ENCODE measurements around the gene INTS11.

The INTS11 gene

DNA sequence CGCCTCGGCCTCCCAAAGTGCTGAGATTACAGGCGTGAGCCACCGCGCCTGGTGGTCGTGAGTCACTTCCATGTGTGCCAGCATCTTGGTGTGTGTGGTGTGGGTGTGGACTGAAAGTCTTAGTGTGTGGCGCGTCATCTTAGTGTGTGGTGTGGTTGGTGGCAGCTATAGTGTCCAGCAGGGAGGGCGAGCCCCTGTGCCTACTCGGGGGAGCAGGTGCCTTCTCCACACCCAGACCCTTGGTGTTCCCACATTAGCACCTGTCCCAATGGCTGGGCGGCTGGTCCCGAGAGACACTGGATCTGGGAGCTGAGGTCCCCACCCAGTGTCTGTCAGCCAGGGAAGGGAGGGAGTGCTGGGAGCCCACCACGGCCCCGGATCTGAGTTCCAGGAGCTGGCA lies 41.5 kb downstream of the INTS11 start:
- no peak for DNase-seq

DNA sequence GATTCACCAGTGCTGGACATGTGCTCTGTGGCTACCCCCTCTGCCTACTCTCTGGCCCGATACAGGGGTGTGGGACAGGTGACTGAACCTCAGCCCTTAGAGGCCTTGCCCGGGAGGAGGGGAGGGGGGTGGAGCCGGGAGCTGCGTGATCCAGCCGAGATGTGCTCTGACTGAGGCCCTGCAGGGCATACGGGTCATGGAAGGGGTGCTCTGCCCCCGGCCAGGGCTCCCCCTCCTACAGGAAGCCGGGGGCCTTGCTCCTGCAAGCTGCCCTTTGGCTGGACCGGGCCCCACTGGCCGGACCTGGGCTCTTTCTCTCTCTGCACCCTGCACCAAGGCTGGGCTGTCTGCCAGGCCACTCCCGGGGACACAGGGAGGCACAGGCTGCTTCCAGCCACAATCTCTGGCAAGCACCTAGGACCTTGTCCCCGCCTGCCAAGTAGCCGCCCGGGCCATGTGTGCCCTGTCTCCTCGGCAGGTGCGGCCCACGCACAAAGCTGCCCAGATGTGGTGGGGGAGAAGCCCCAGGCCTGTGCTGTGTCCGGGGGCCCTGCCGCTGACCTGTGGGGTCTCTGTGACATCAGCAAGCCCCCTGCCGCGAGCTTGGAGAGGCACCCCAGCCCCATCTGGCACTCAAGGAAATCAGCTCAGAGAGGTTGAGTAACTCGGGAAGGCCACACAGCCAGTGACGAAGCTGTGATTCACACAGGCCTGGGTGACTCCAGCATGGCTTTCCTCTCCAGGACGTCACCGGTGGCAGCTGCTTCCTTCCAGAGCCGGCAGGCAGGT lies 42.7 kb downstream of the INTS11 start:
- no peak for DNase-seq

DNA sequence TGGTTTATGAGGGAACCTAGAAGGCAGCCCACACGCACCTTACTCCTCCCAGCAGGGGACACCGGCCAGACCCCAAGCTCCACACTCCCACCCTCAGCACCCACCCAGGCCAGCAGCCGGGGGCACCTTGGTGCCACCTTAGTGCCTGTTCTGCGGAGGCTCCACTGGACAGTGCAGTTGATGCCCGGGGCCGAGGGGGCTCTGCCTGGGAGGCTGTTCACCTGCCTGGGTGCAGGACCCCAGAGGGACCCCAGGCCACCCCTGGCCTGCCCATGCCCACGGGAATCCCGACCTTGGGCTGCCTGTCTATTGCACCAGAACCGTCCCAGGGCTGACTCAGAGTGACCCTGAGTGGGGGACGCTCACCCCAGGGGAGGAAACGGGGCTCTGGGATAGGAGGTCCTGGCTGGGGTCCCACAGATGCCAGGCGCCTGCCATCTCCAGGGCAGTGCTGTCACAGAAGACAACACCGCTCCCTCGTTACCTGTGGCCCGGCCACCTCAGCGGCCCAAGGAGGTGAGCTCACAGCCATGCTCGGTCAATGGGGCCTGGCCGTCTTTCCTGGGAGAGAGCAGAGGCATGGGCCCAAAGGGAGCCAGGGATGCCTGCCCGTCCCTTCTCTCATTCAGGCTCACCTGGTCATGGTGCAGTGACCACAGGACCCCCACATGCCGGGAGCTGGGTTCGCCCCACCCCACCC lies 43.5 kb downstream of the INTS11 start:
- DNase-seq: no peak

DNA sequence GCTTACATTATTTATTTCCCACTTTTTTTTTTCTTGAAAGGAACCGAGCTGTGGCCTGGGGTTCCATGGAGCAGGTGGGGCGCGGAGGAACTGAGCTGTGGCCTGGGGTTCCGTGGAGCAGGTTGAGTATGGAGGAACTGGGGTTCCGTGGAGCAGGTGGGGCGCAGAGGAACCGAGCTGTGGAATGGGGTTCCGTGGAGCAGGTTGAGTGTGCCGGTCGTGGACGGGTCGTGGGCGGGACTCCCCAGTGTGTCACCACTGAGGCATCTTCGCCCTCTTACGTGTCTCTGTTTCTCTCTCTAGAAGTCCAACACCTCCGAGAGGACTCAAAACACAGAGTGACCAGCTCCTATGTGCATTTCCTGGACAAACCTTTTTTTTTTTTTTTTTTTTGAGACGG lies 45.4 kb downstream of the INTS11 start:
- DNase-seq: no peak

DNA sequence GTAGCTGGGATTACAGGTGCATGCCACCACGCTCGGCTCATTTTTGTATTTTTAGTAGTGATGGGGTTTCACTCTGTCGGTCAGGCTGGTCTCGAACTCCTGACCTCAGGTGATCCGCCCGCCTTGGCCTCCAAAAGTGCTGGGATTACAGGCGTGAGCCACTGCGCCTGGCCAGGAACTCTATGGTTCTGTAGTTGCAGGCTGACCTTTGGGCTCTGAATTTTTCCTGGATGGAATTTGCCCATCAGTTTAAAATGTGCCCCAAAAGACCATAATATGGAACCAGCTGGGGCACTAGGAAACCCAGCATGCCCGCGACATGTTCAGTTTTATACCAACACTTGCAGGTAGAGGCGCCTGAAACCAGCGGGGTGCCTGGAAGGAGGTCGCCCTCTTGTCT lies 45.8 kb downstream of the INTS11 start:
- DNase-seq: no peak

DNA sequence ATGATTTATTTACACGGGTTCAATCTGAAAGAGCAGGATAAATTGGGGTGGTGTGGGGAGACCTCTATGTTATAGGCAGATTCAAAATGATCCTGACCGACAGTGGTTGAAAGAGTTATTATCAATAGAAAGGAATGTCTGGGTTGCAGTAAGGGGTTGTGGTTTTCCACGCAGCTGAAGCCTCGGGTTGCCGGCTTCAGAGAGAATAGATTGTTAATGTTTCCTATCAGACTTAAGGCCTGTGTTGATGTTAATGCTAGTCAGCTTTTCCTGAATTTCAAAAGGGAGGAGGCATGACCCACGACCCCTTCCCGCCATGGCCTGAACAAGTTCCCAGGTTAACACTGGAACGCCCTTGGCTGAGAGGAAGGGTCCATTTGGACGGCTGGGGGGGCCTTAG lies 48.6 kb downstream of the INTS11 start:
- no peak for DNase-seq

DNA sequence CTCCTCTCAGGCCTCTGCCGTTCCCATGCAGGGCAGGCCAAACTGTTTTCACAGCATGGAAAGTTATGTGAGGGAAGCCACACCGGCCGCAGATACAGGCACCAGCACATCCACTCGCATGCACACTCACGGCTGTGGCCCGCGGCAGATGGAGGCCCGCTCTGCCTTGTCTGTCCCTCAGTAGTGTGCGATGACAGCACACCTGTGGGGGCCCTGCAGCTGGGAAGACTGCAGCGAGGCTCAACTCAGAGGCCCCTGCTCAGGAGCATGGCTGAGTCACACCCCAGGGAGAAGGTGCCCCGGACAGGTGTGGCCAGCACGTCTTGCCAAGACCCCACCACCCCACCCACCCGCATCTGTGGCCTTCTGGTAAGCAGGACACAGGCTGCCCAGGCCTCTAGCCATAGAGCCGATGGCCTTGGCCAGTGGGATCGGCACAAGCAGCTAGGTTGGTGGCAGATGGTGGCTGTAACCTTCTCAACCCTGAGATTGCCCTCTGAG lies 49.5 kb downstream of the INTS11 start:
- no peak for DNase-seq

DNA sequence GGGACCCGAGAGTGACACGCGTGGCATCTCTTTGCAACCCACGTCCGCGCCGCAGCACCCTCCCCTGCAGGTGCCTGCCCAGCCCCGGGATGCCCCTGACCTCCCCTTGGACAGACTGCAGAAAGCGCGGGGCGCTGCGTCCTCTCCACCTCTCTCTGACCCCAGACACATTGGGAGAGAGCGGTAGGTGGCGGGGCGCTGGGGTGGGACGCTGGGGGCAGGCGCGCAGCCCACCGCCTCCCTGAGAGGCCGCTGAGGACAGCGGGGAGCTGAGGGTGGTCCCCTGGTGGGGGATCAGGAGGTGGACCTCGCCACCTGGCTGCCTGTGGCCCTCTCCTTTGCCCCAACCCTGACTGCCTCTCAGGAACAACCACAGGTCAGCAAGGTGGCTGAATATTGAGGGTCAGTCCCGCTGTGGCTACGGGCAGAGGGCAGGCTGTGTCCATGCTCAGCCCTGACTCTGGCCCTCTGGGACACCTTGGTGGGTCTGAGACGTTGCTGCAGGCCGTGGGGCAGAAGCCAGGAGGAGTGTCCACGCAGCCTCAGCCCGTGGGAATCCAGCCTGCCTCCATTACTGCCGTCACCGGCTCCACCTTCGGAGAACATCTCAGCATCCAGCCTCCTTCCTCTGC lies 50.0 kb downstream of the INTS11 start:
- no peak for DNase-seq

DNA sequence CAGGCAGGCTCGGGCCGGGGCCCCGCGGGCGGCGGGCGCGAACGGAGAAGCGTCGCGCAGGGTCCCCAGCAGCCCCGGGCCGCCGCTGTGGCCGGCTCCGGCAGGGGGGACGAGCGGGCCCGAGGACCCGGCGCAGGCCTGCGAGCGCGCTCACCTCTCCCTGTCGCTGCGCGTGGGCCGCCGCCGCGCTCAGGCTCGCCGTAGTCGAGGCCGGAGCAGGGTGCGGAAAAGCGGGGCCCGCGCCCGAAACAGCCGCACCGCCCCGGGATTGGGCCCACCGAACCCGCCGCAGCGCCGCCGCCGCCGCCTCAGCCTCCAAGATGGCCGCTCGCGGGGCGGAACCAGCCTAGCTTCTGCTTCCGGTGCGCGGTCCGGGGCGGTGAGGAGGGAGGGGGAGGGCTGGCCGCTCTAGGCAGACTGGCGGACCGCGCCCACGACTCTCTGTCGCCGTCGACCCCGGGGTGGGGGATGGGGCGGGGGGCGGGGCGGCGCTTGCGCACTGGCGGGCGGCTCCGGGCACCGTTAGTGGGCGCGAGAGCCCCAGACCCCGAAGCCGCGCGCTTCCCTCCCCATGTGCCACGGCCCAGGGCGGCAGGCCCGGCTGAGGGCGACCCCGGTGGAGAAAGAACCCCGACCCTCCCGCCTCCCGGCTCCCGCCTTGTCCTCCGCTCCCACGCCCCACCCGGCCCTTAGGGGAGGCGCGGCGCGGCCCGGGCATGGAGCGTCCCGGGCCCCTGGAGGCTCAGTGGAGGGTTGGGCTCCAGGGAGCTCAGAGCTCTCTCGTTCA lies 50.8 kb downstream of the INTS11 start, which contains the start of gene UBE2J2:
TSS of gene UBE2J2 (minus strand) at position 343 of the 787 bp plus-strand sequence. CDS start 5,862 bp downstream, outside the sequence.
- DNase-seq: peak; percentile 46 to 78

DNA sequence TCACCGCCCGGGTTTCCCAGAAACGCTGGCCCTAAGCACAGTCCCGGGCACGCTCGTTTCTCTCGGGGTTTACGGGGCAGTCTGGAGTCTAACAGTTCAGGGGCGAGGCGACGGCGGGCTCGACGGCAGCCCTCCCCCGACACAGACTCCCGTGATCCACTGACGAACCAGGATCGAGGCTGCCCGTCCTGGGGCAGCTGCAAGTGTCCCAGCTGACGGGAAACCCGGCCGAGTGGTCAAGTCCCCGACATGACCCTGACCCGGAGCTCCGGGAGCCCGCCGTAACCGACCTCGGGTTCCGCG lies 51.3 kb downstream of the INTS11 start:
- DNase-seq: no peak

DNA sequence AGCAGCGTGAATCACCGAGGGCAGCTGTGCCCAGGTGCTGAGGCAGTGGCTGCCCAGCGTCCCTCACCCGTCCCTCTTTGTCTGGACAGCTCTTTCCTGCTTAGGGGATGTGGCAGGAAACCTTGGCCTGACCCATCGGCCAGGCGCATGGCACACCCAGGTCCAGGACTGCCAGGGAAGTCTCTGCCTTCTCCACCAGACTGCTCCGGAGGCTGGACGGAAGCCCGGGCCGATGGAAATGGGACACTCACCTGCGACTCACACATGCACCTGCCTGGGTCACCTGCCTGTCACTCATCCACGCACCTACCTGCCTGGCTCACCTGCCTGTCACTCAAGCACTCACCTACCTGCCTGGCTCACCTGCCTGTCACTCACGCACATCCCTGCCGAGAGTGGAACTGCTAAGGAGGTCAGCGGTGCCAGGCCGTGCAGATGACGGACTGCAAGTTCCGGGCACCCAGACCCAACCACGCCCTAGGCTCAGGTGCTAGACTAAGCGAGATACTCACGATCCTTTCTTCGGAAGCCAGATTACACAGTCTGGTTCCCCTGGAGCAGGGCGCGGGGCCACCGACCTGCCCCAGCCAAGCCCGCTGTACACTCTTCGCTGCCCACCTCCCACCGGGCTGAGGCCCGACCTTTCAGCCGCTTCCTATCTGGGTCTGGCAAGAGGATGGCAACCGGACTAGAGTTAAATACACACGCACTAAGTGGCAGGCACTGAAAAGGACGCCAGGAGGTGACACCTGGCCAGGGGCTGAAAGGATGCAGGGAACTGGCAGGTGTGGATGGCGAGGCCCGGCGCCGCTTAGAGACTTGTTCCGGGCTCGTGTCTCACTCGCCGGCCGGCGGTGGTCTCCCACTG lies 51.9 kb downstream of the INTS11 start:
- no peak for DNase-seq

DNA sequence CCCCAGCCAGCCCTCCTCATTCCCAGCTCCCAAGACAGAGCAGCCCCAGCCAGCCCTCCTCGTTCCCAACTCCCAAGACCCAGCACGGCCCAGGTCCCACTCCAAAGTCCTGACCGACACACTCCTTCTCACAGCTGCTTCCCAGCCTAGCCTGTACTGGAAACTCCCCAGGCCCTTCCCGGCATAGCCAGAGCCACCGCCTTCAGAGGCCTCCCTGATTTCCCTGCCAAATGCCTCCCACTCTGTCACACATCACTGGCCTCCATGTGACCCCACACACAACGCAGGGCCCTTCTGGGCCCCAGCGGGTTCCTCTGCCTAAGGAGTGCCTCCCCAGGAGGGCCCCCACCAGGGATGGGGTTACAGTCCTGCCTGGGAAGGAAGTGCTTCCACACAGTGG lies 53.6 kb downstream of the INTS11 start:
- no peak for DNase-seq

DNA sequence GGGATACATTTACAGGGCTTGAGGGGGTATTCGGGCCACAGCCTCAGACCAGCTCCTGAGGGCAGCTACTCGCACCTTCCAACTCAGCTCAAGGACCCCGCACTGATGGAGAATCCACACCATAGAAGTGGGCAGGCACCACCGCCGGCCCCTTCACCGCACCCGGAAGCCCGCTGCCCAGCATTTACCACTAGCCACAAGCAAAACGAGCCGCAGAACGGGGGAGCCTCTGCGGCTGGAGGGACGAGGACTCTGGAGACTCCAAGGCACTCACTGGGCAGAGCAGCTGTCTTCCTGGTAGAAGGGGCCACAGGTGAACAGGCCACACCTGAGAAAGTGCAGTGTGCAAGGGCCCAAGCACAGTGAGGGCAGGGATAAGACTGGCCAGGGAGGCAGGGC lies 56.2 kb downstream of the INTS11 start:
- no peak for DNase-seq

DNA sequence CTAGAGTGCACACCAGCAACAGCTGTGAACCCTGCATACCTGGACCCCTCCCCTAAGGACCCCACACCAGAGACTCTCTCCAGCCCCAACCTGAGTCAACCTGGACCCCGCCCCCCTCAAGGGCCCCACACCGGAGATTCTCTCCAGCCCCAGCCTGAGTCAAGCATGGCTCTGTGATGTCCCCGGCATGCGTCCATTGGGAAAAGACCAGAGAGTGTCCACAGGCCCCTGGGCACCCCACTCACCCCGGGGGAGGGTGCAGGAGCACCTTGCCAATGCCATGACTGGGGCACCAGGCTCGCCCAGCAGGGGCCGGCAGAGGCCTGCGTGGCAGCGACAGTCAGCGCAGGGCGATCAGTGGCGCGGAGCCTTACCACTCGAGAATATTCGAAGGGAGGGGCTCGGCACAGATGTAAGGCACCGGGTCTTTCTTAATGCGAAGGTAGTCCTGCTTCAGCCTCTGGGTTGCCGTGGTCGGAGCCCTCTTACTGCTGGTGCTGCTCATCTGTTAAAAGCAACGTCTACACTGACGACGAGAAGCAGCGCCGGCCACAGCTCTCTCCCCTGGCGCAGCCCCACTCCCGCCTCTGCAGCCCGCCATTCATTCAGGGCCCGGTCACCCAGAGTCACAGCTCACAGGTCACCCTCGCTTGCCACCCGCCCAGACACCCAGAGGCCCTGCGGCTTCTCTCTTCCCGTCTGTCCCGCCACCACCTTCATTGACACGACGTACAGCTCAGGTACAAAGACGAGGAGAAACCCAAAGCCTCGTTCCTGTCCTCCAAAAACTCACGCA lies 56.8 kb downstream of the INTS11 start:
- no peak for DNase-seq

DNA sequence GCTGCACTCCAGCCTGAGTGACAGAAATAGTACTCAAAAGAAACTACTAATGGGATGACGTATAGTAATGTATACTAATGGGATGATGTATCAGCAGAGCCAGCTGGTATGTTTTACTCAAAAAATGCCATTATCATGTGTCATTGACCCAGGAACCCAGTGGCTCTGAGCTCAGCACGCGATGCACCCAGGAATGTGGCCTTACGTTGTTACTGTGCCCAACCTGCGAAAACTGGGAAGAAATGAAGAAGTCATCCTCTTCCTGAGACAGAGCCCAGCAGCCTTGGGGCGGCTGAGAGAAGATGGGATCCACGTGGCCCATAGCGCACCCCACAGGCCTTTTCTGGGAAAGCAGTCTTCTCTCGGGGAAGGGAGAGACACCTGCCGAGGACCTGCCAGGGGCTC lies 59.6 kb downstream of the INTS11 start:
- DNase-seq: no peak

DNA sequence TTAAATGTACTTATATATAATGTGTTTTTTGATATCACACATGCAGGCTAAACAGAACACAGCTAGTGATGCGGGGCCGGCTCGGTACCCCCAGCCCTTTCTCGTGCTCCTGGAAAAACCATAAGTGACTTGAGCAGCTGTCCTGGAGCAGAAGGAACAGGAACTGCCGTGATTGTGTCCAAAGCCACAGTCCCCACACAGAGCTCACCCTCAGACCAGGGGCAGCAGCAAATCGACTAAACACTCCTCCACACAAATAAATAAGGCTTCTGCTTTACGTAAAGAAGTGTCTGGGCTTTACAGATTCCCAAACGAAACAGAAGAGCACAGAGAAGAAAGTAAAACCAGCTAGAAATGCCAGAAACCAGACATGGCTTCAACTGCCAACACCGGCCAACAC lies 60.4 kb downstream of the INTS11 start:
- DNase-seq: no peak

DNA sequence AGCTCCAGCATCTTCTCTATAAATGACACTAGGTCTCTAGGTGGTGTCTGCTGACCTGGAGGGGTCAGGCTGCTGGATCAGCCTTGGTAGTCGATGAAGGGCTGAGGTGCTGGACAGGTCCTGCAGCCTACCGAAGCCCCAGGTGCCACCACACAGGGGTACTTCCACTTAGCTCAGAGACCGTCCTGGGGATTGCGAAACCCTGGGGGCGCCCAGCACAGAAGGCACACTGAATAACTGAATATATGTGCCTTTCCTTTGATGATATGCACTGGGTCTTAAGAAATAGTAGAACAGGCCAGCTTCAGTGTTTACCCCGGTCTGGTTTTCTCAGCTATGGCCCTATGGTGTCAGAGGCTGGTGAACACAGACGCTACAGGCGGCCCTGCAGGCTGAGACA lies 61.7 kb downstream of the INTS11 start:
- DNase-seq: no peak

DNA sequence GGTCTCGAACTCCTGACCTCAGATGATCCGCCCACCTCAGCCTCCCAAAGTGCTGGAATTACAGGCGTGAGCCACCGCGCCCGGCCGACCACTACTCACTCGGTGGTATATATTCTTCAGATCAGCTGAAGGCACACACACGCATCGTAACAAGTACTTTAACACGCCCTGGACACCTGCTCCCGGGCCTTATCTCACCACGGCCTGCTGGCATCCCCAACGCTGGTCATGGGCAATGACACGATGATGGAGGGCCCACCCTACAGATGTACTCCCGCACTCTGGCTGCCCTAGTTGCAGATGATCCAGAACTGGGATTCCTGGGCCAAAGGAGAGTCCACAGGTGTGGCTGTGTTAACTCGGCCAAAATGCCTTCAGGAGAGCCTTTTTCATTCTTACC lies 62.4 kb downstream of the INTS11 start:
- no peak for DNase-seq
